ENCODE results near the gene ADGRA1.

ADGRA1 gene

GRCh38 chr10:133075346-133076137 is 12.2 kb upstream of the ADGRA1 start:
- DNase-seq (ENCODE audit: low read depth): no peak

GRCh38 chr10:133076274-133077038 is 11.3 kb upstream of the ADGRA1 start:
- DNase-seq (ENCODE audit: low read depth): no peak

GRCh38 chr10:133079836-133080682 is 7.7 kb upstream of the ADGRA1 start:
- no peak for DNase-seq (ENCODE audit: low read depth)

- no peak for DNase-seq (ENCODE audit: low read depth)
Observed at GRCh38 chr10:133080683-133081040, 7.1 kb upstream of the ADGRA1 start.

GRCh38 chr10:133081636-133082035 is 6.1 kb upstream of the ADGRA1 start:
- DNase-seq (ENCODE audit: low read depth): no peak

- no peak for DNase-seq (ENCODE audit: low read depth)
Observed at GRCh38 chr10:133082685-133083421, 4.9 kb upstream of the ADGRA1 start.

- DNase-seq (ENCODE audit: low read depth): no peak
Observed at GRCh38 chr10:133083422-133084100, 4.2 kb upstream of the ADGRA1 start.

- no peak for DNase-seq (ENCODE audit: low read depth)
Observed at GRCh38 chr10:133084491-133084890, 3.2 kb upstream of the ADGRA1 start.

- DNase-seq (ENCODE audit: low read depth): no peak
Observed at GRCh38 chr10:133085251-133086125, 2.2 kb upstream of the ADGRA1 start.

GRCh38 chr10:133086247-133086646 is 1.5 kb upstream of the ADGRA1 start:
- no peak for DNase-seq (ENCODE audit: low read depth)

- DNase-seq (ENCODE audit: low read depth): no peak
Observed at GRCh38 chr10:133087045-133087678, 562 bp upstream of the ADGRA1 start.

GRCh38 chr10:133088179-133088955 is 643 bp downstream of the ADGRA1 start:
- DNase-seq (ENCODE audit: low read depth): no peak

- no peak for DNase-seq (ENCODE audit: low read depth)
Observed at GRCh38 chr10:133088956-133089800, 1.5 kb downstream of the ADGRA1 start.

GRCh38 chr10:133090101-133090500 is 2.4 kb downstream of the ADGRA1 start:
- DNase-seq (ENCODE audit: low read depth): no peak

GRCh38 chr10:133090654-133091053 is 2.9 kb downstream of the ADGRA1 start:
- no peak for DNase-seq (ENCODE audit: low read depth)

GRCh38 chr10:133091316-133091715 is 3.6 kb downstream of the ADGRA1 start:
- no peak for DNase-seq (ENCODE audit: low read depth)

GRCh38 chr10:133093291-133093690 is 5.6 kb downstream of the ADGRA1 start:
- DNase-seq (ENCODE audit: low read depth): no peak

GRCh38 chr10:133094286-133094685 is 6.6 kb downstream of the ADGRA1 start:
- DNase-seq (ENCODE audit: low read depth): no peak
